H1 (cell line): ENCODE results near the gene ABI2.
"Not testable (repeated sequence)": the region's sequence is repeated elsewhere in the genome, so short reads cannot be mapped to it uniquely, and the experiment has no call there.

Experiments
- CTCF ChIP-seq, 3 experiments: IDR thresholded peaks; 1 replicate in 2 of 3; 2 replicates in 1 of 3; pipeline versions ENCODE4 v1.5.1 to v1.6.1; 2011; ENCODE audit warnings: low read length in 3 of 3, mild to moderate bottlenecking in 3 of 3, inconsistent platforms in 2 of 3, low read depth in 1 of 3, moderate library complexity in 1 of 3; ENCODE audit not compliant: insufficient read depth in 1 of 3; ENCODE audit errors: control extremely low read depth in 1 of 3
- EZH2 ChIP-seq: fragments of 200-600 bp; sonication (generic); IDR thresholded peaks from 2 replicates; pipeline ENCODE4 v1.7.1; 2012; ENCODE audit warnings: low read depth, mild to moderate bottlenecking, moderate library complexity, low read length, inconsistent platforms; ENCODE audit not compliant: severe bottlenecking
- JUND ChIP-seq: IDR thresholded peaks from 2 replicates; pipeline ENCODE4 v1.6.1; 2011; ENCODE audit warnings: mild to moderate bottlenecking, improper control_type of control experiment, low read length
- NRF1 ChIP-seq: IDR thresholded peaks from 2 replicates; pipeline ENCODE4 v1.6.1; 2011; ENCODE audit warnings: mild to moderate bottlenecking, low read depth, low read length, improper control_type of control experiment
- POLR2A ChIP-seq, 2 experiments: IDR thresholded peaks; 1 replicate in 1 of 2; 2 replicates in 1 of 2; pipeline ENCODE4 v1.6.1; 2011; ENCODE audit warnings: low read depth in 2 of 2, low read length in 2 of 2, mild to moderate bottlenecking in 2 of 2; ENCODE audit errors: control extremely low read depth in 1 of 2
- POLR2AphosphoS5 ChIP-seq: IDR thresholded peaks from 2 replicates; pipeline ENCODE4 v1.6.1; 2011; ENCODE audit warnings: low read depth, low read length
- SP2 ChIP-seq: IDR thresholded peaks from 2 replicates; pipeline ENCODE4 v1.6.1; 2012; ENCODE audit warnings: mild to moderate bottlenecking, low read length, inconsistent platforms
- USF2 ChIP-seq: IDR thresholded peaks from 2 replicates; pipeline ENCODE4 v1.6.1; 2011; ENCODE audit warnings: low read length, improper control_type of control experiment

- not testable (repeated sequence) for TF ChIP-seq USF2; SP2; POLR2AphosphoS5; POLR2A (IDR thresholded peaks at IDR 0.05; ENCODE audit: control extremely low read depth in 1 of 2, low read depth in 2 of 2, low read length in 2 of 2); EZH2; NRF1; CTCF (IDR thresholded peaks at IDR 0.05; ENCODE audit: control extremely low read depth in 1 of 3, insufficient read depth in 1 of 3, low read depth in 1 of 3, low read length in 3 of 3); JUND
These were observed 25.6 kb upstream of the ABI2 start for GRCh38 chr2:203302586-203302985.
